Posterior cingulate gyrus (tissue), 11 donors: ENCODE measurements around the gene ARID4A.
A peak's percentile ranks its signal among the peaks of the same experiment; 100 is the strongest.
"Not testable (repeated sequence)": the region's sequence is repeated elsewhere in the genome, so short reads cannot be mapped to it uniquely, and the experiment has no call there.

Experiments
- DNase-seq, 10 donors: peaks; one replicate each; pipeline versions ENCODE4 v3.0.0 to v3.0.0-alpha.2; 2020 to 2021; ENCODE audit warnings: mixed read lengths in 3 of 10
- intact Hi-C: fragments of 100-400 bp; cut with DNase I; formaldehyde crosslinking; loops from one replicate; pipeline ENCODE4 v1.15.1; 2023

The ARID4A gene

GRCh38 chr14:58354808-58355207 is 56.5 kb downstream of the ARID4A start:
- no peak for DNase-seq
- intact Hi-C loops: no loop called here

DNA sequence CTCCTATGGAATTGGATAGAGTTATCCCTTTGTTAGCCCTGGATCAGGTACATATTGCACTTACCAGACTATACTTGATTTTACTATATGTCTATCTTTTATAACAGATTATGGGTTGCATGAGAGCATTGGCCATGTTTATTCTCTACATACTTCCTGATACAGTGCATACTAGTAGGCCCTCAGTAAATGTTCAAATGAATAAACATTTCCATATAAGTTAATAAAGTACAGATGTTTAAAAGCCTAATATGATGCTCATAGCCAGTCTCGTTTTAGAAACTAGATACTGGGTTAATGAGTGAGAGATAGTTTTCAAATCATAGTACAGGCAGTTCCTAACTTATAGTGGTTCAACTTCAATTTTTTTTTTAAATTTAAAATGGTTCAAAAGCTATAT is 57.9 kb downstream of the ARID4A start:
- intact Hi-C loops: no loop called here
- DNase-seq: no peak

DNA sequence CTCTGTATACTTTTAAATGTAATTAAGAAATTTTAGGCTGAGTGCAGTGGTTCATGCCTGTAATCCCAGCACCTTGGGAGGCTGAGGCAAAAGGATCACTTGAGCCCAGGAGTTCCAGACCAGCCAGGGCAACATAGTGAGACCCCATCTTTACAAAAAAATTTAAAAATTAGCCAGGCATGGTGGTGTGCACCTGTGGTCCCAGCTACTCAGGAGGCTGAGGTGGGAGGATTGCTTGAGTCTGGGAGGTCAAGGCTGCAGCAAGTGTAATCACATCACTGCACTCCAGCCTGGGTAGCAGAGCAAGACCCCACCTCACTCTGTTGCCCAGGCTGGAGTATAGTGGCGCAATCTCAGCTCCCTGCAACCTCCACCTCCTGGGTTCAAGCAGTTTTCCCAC is 63.9 kb downstream of the ARID4A start:
- DNase-seq, intact Hi-C loops: not testable (repeated sequence)

- DNase-seq: no peak
- intact Hi-C loops: no loop called here
Measured at GRCh38 chr14:58362798-58363412, 64.5 kb downstream of the ARID4A start.

DNA sequence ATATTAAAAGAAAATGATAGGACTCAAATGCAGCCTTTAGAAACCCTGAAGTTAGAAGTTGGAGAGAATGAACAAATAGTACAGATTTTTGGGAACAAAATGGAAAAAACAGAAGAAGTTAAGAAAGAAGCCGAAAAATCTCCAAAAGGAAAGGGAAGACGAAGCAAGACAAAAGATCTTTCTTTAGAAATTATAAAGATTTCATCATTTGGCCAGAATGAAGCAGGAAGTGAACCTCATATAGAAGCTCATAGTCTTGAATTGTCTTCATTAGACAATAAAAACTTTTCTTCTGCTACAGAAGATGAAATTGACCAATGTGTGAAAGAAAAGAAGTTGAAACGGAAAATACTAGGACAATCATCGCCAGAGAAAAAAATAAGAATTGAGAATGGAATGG is 66.0 kb downstream of the ARID4A start:
- intact Hi-C loops: loop anchor here (2.0 kb wide), 1 partner anchor 258 kb away; no protein-coding TSS in a partner anchor
- DNase-seq: no peak

DNA sequence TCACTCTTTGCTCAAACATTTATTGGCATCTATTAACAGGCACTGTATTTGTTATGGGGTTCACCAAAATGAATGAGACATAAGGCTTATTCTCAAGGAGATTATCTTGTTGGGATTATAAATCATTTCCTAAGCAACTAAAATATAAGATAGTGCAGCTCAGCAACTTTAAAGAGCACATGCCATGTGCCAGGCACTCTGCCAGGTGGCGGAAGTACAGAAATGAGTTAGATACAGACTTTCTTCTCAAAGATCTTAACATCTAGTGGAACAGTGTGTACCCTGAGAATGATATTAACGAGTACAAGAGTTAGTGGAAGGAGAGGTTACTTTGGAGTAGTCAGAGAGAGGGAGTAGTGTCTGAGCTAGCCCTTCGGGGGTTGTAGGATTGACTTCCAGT is 68.9 kb downstream of the ARID4A start:
- no peak for DNase-seq
- intact Hi-C loops: no loop called here

DNA sequence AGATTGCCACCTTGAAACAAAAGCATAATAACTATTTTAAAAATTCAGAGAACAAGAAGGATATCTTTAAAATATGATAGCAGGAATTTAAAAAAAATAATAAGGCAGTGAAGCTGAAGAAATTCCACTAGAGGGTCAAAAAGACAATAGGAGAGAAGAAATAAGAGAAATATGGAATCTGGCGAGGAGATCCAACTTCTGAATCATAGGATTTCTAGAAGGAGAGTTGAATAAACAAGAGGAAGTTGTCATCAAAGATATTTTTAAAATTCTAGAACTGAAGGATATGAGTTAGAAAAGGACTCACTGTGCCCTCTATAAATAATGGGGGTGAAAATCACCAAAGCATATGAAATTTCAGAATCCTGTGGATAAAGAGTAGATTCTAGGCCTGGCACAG is 70.6 kb downstream of the ARID4A start:
- DNase-seq: no peak
- intact Hi-C loops: no loop called here

- DNase-seq: no peak
- intact Hi-C loops: no loop called here
Measured at GRCh38 chr14:58376791-58377190, 78.4 kb downstream of the ARID4A start.

DNA sequence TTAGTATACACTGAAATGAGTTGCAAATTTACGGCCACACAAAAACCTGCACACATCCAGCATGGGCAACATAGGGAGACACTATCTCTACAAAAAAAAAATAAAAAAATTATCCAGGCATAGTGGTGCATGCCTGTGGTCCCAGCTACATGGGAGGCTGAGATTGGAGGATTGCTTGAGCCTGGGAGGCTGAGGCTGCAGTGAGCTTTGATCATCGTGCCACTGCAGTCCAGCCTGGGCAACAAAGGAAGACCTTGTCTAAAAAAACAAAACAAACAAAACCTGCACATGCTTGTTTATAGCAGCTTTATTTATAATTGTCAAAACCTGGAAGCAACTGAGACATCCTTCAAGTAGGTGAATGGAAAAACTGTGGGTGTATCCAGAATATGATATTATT is 92.5 kb downstream of the ARID4A start:
- DNase-seq: no peak
- intact Hi-C loops: no loop called here

DNA sequence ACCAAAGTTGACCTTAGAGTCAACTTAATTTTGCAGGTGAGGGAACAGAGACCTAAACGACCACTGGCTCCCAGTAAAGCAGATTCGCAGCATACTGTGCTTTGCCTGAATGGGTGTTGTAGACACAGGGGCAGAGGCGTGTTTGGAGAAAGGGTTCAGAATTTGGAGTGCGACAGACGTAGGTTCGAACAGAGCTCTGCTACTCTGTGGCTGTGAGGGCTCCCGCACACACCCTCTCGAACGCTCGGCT is 97.1 kb downstream of the ARID4A start:
- intact Hi-C loops: no loop called here
- no peak for DNase-seq

DNA sequence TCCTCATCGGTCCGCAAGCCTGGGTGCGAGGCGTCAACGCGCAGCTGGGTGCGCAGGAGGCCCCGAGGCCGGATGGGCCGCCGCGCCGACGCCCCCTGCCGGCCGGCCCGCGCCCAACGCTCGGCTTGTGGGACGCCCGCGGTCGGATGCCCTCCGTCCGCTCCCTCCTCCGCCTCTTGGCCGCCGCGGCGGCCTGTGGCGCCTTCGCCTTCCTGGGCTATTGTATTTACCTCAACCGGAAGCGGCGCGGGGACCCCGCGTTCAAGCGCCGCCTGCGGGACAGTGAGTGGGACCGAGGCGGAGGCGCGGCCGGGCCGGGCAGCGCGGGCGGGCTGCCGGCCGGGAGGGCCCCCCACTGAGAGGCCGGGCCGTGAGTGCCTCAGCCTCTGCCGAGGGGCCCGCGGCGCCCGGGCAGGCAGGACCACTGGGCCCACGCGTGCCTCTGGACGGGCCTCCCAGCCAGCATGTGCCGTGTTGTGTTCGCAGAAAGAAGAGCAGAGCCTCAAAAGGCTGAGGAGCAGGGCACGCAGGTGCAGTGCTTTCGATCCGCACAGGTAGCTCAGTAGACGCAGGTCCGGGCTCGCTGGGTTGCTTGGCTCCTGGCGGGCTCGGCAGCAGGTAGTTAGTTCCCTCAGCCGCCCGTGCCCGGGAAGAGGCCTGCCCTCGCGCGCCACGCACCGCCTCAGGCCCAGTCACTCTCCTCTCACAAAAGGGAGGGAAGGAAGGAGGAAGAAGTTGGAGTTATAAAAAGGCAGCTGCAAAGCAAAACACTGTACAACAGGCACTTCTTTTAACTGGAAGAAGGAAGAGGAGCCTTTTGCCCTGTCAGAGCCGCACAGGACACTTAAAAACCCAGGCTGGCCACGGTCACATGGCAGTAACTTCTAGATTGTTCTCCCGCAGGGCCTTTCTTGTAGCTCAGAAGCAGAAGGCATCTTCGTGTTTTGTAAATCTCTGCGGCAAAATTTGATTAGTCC is 97.7 kb downstream of the ARID4A start, which contains the start of gene TOMM20L:
Gene TOMM20L, plus strand, starts transcription at position 119 of the 977 bp plus-strand sequence. Its CDS starts 28 bp downstream, at position 147.
- intact Hi-C loops: no loop called here
- DNase-seq: peak in 9 of 10 donors; percentile 17 to 89 (median 36)

- DNase-seq: no peak
- intact Hi-C loops: no loop called here
Measured at GRCh38 chr14:58397156-58397555, 98.8 kb downstream of the ARID4A start.

GRCh38 chr14:58398495-58398894 is 100.1 kb downstream of the ARID4A start:
- DNase-seq: no peak
- intact Hi-C loops: no loop called here

DNA sequence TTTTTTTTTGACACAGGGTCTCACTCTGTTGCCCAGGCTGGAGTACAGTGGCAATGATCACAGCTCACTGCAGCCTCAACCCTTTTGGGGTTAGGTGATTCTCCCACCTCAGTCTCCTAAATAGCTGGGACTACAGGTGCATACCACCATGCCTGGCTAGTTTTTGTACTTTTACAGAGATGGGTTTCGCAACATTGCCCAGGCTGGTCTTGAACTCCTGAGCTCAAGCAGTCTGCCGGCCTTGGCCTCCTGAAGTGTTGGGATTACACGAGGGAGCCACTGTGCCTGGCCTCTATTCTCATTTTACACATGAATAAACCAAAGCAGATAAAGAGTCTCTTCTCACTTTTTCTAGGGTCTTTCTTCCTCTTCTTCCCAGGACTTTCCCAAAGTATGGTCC is 100.5 kb downstream of the ARID4A start:
- no peak for DNase-seq
- intact Hi-C loops: no loop called here

GRCh38 chr14:58401587-58401986 is 103.2 kb downstream of the ARID4A start:
- DNase-seq: no peak
- intact Hi-C loops: no loop called here

DNA sequence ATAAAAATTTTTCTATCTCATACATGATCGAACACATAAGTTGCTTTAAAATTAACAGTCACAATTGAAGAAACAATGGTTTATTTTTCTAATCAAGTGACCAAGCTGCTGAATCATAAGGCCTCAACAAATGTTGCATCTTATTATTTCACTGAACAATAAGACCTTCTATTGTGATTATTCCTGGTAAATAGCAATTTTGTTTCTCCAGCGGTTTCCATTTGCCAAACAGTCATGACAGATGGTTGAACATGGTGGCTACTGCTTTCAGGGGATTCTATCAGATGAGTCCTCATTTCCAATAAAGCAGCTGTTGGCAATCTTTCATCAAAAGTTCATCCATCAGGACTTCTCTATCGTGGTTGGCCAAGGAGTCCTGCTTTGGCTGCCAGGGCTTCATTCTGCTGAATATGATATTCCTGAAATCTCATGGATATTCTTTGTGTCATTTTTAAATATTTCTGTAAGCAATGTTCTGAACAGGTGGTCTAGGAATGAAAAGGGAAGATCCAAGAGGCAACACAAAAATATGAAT is 110.4 kb downstream of the ARID4A start:
- no peak for DNase-seq
- intact Hi-C loops: no loop called here

- DNase-seq: no peak
- intact Hi-C loops: no loop called here
Measured at GRCh38 chr14:58414845-58415244, 116.5 kb downstream of the ARID4A start.

GRCh38 chr14:58415636-58416547 is 117.5 kb downstream of the ARID4A start:
- intact Hi-C loops: no loop called here
- no peak for DNase-seq

GRCh38 chr14:58416934-58417333 is 118.6 kb downstream of the ARID4A start:
- intact Hi-C loops, DNase-seq: not testable (repeated sequence)
